ENCODE results near the gene UTP20.

GRCh38 chr12:101424620-101425019, 144.7 kb downstream of the UTP20 start:
- TF ChIP-seq CTCF (IDR thresholded peaks at IDR 0.05) (no peak), POLR2A (IDR thresholded peaks at IDR 0.05; ENCODE audit: low read depth) (no peak), POLR2AphosphoS5 (IDR thresholded peaks at IDR 0.05) (no peak), EP300 (IDR thresholded peaks at IDR 0.05) (no peak)
